Uterus (tissue), 2 donors: Measurements from ENCODE around the gene CCSER2.

Experiments
- POLR2A ChIP-seq, 2 donors: fragments of 450-650 bp; IDR thresholded peaks; one replicate each; pipeline ENCODE4 v1.6.1; 2016; ENCODE audit warnings: antibody characterized with exemption in 2 of 2, mild to moderate bottlenecking in 1 of 2, moderate library complexity in 1 of 2
- TF ChIP-seq, protein P1 (sequence below), 4 experiments: fragments of 200-600 bp in 2 of 4; fragments of 450-650 bp in 2 of 4; sonication (generic) in 2 of 4; IDR thresholded peaks; one replicate each; pipeline ENCODE4 v1.5.1; 2016 to 2019; ENCODE audit warnings: antibody characterized with exemption in 4 of 4, mild to moderate bottlenecking in 2 of 4, moderate library complexity in 1 of 4

- TF ChIP-seq, protein P1, sequence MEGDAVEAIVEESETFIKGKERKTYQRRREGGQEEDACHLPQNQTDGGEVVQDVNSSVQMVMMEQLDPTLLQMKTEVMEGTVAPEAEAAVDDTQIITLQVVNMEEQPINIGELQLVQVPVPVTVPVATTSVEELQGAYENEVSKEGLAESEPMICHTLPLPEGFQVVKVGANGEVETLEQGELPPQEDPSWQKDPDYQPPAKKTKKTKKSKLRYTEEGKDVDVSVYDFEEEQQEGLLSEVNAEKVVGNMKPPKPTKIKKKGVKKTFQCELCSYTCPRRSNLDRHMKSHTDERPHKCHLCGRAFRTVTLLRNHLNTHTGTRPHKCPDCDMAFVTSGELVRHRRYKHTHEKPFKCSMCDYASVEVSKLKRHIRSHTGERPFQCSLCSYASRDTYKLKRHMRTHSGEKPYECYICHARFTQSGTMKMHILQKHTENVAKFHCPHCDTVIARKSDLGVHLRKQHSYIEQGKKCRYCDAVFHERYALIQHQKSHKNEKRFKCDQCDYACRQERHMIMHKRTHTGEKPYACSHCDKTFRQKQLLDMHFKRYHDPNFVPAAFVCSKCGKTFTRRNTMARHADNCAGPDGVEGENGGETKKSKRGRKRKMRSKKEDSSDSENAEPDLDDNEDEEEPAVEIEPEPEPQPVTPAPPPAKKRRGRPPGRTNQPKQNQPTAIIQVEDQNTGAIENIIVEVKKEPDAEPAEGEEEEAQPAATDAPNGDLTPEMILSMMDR (IDR thresholded peaks at IDR 0.05): no peak
- no peak for TF ChIP-seq POLR2A (IDR thresholded peaks at IDR 0.05)
Observed at GRCh38 chr10:84428711-84429110, 100.3 kb downstream of the CCSER2 start.
